CD4-positive, alpha-beta T cell (primary cell): ENCODE results near the gene CAND1. TPM values are rescaled to one million over a fixed set of nuclear protein-coding genes. Genes with fewer than 3 reads are reported as not detected.

Source experiments
- ATAC-seq: fragments of 200-7000 bp; cut with Tn5 transposase; one replicate; pipeline ENCODE4 v1.10.0; 2022; ENCODE audit warnings: mild to moderate bottlenecking; ENCODE audit not compliant: poor library complexity
- CTCF ChIA-PET: fragments of 350-600 bp; sonication (Branson Sonifier 250); formaldehyde crosslinking; loops from one replicate; lab custom pipeline; 2021; ENCODE audit warnings: antibody characterized with exemption, inconsistent platforms; lab: Charles Lee
- POLR2A ChIA-PET: fragments of 350-600 bp; sonication (Branson Sonifier 250); formaldehyde crosslinking; loops from one replicate; lab custom pipeline; 2021; ENCODE audit warnings: antibody characterized with exemption, inconsistent platforms; lab: Charles Lee
- DNase-seq, 14 experiments: peaks; one replicate each; pipeline ENCODE4 v3.0.0-alpha.2; 2013 to 2020; ENCODE audit warnings: mixed read lengths in 2 of 14
- H3K27ac ChIP-seq, 2 donors: one replicate each; pipeline versions ENCODE4 v1.5.1 to v1.7.0; 2013; ENCODE audit warnings: low read length in 2 of 2, low read depth in 1 of 2, mild to moderate bottlenecking in 1 of 2
- H3K27me3 ChIP-seq, 2 experiments: 1 replicate in 1 of 2; 2 replicates in 1 of 2; pipeline versions ENCODE4 v1.6.1 to v1.7.0; 2013; ENCODE audit warnings: low read length in 2 of 2, control low read depth in 1 of 2, mild to moderate bottlenecking in 1 of 2, moderate library complexity in 1 of 2; ENCODE audit not compliant: insufficient read depth in 2 of 2, control insufficient read depth in 1 of 2
- H3K36me3 ChIP-seq: one replicate; pipeline ENCODE4 v1.6.1; 2013; ENCODE audit warnings: low read length, control low read depth; ENCODE audit not compliant: insufficient read depth
- H3K4me1 ChIP-seq: one replicate; pipeline ENCODE4 v1.6.1; 2013; ENCODE audit warnings: low read length, control low read depth; ENCODE audit not compliant: insufficient read depth
- H3K4me3 ChIP-seq: one replicate; pipeline ENCODE4 v1.5.1; 2013; ENCODE audit warnings: mild to moderate bottlenecking, low read length, moderate library complexity
- H3K9me3 ChIP-seq, 2 experiments: 1 replicate in 1 of 2; 2 replicates in 1 of 2; pipeline versions ENCODE4 v1.6.1 to v1.7.0; 2013; ENCODE audit warnings: low read length in 2 of 2, mild to moderate bottlenecking in 2 of 2, control low read depth in 1 of 2, moderate library complexity in 1 of 2; ENCODE audit not compliant: control insufficient read depth in 1 of 2, insufficient read depth in 1 of 2
- H3K27ac Mint-ChIP-seq: one replicate; pipeline ENCODE4 v1.8.0; 2020; ENCODE audit warnings: mixed read lengths
- H3K27me3 Mint-ChIP-seq: one replicate; pipeline ENCODE4 v1.8.0; 2021; ENCODE audit warnings: mixed read lengths
- H3K36me3 Mint-ChIP-seq: one replicate; pipeline ENCODE4 v1.8.0; 2021; ENCODE audit warnings: low read depth, mixed read lengths
- H3K4me1 Mint-ChIP-seq: one replicate; pipeline ENCODE4 v1.8.0; 2021; ENCODE audit warnings: low read depth, mixed read lengths
- H3K4me3 Mint-ChIP-seq: one replicate; pipeline ENCODE4 v1.8.0; 2020; ENCODE audit warnings: mild to moderate bottlenecking, mixed read lengths
- H3K9me3 Mint-ChIP-seq: one replicate; pipeline ENCODE4 v1.8.0; 2020; ENCODE audit warnings: mixed read lengths
- CTCF ChIP-seq: fragments of 200-600 bp; IDR thresholded peaks from one replicate; pipeline ENCODE4 v1.8.0; 2022; ENCODE audit warnings: antibody characterized with exemption, mild to moderate bottlenecking
- intact Hi-C, 2 experiments: fragments of 100-400 bp; cut with DNase I in 1 of 2; cut with micrococcal nuclease in 1 of 2; formaldehyde crosslinking; loops; one replicate each; pipeline versions ENCODE4 v1.15.1 to v1.9.0; 2023 to 2025; cut with DNase I, micrococcal nuclease
- total RNA-seq, 174 experiments: library from RNA in 2 of 174; stranded (reverse) in 2 of 174; gene quantifications; one replicate each; pipeline ENCODE4 v1.2.3 and lab custom pipeline; 2021 to 2026

Gene CAND1
- total RNA-seq, 2 experiments from 2014 or later: 118 to 124 TPM

GRCh38 chr12:67251012-67251411 lies 18.1 kb upstream of the CAND1 start:
- Histone ChIP-seq H3K9me3 (no peaks in the 10 kb centered on the region), H3K27me3 (peaks cover 0 to 5% of the 10 kb centered on the region in 2 experiments), H3K4me1 (no peaks in the 10 kb centered on the region), H3K27ac (no peak overlapping the region), H3K36me3 (no peaks in the 10 kb centered on the region), H3K4me3 (no peak overlapping the region)
- no peak for TF ChIP-seq CTCF
- CTCF ChIA-PET: no interaction called here
- ATAC-seq (no peak), DNase-seq (no peak)
- POLR2A ChIA-PET: no interaction called here
- H3K4me3 Mint-ChIP-seq: no peak overlapping the region
- H3K27me3 Mint-ChIP-seq: peaks cover 4% of the 10 kb centered on the region
- H3K36me3 Mint-ChIP-seq: no peaks in the 10 kb centered on the region
- H3K9me3 Mint-ChIP-seq: no peaks in the 10 kb centered on the region
- intact Hi-C loops: no loop called here
- H3K4me1 Mint-ChIP-seq: no peaks in the 10 kb centered on the region
- H3K27ac Mint-ChIP-seq: no peak overlapping the region

GRCh38 chr12:67254372-67255026 lies 14.7 kb upstream of the CAND1 start:
- DNase-seq (no peak), ATAC-seq (no peak)
- no peak overlapping the region for H3K4me3 Mint-ChIP-seq
- H3K27me3 Mint-ChIP-seq: no peaks in the 10 kb centered on the region
- no peaks in the 10 kb centered on the region for H3K4me1 Mint-ChIP-seq
- ChIA-PET CTCF (no interaction called here), POLR2A (no interaction called here)
- intact Hi-C loops: no loop called here
- Histone ChIP-seq H3K27me3 (peaks cover 0 to 3% of the 10 kb centered on the region in 2 experiments), H3K27ac (no peak overlapping the region), H3K4me3 (no peak overlapping the region), H3K9me3 (no peaks in the 10 kb centered on the region), H3K4me1 (no peaks in the 10 kb centered on the region), H3K36me3 (no peaks in the 10 kb centered on the region)
- H3K36me3 Mint-ChIP-seq: no peaks in the 10 kb centered on the region
- H3K9me3 Mint-ChIP-seq: no peaks in the 10 kb centered on the region
- no peak overlapping the region for H3K27ac Mint-ChIP-seq
- TF ChIP-seq CTCF: no peak

- no peaks in the 10 kb centered on the region for H3K9me3 Mint-ChIP-seq
- no peaks in the 10 kb centered on the region for H3K4me1 ChIP-seq
- H3K4me1 Mint-ChIP-seq: no peaks in the 10 kb centered on the region
- H3K36me3 Mint-ChIP-seq: no peaks in the 10 kb centered on the region
- POLR2A ChIA-PET: interaction anchor here (0.6 to 2.4 kb wide), 2 partner anchors 11 to 12 kb away, joined by 3 to 12 read pairs; partner anchors contain the start of gene CAND1
- no peak overlapping the region for H3K4me3 ChIP-seq
- no peak for TF ChIP-seq CTCF
- DNase-seq (no peak), ATAC-seq (no peak)
- no peaks in the 10 kb centered on the region for H3K9me3 ChIP-seq
- no peak overlapping the region for H3K27ac ChIP-seq
- H3K4me3 Mint-ChIP-seq: no peak overlapping the region
- CTCF ChIA-PET: no interaction called here
- intact Hi-C loops: no loop called here
- no peaks in the 10 kb centered on the region for H3K27me3 Mint-ChIP-seq
- H3K36me3 ChIP-seq: no peaks in the 10 kb centered on the region
- H3K27ac Mint-ChIP-seq: no peak overlapping the region
- peaks cover 0 to 3% of the 10 kb centered on the region in 2 experiments for H3K27me3 ChIP-seq
Observed at GRCh38 chr12:67256649-67257048, 12.5 kb upstream of the CAND1 start.
